Cardiac fibroblast (primary cell): ENCODE data around the gene FLNA.
A peak's percentile ranks its signal among the peaks of the same experiment; 100 is the strongest.

Experiments
- DNase-seq, 2 donors: peaks; one replicate each; pipeline versions ENCODE4 v3.0.0 to v3.0.0-alpha.2; 2010; ENCODE audit warnings: low read depth in 2 of 2
- H3K4me3 ChIP-seq, 2 donors: replicated peaks in 1 of 2; 1 replicate in 1 of 2; 2 replicates in 1 of 2; pipeline ENCODE4 v1.5.1; 2011; ENCODE audit warnings: low read depth in 2 of 2, low read length in 2 of 2, mild to moderate bottlenecking in 2 of 2, moderate library complexity in 1 of 2
- CTCF ChIP-seq: IDR thresholded peaks from one replicate; pipeline ENCODE4 v1.5.1; 2011; ENCODE audit warnings: low read depth, mild to moderate bottlenecking, low read length, inconsistent platforms

The FLNA gene

GRCh38 chrX:154321152-154321551 is 53.3 kb downstream of the FLNA start:
- no peak for DNase-seq
- no peak overlapping the region for H3K4me3 ChIP-seq
- no peak for TF ChIP-seq CTCF

GRCh38 chrX:154320406-154320805 is 54.0 kb downstream of the FLNA start:
- TF ChIP-seq CTCF = no peak
- DNase-seq = no peak
- no peak overlapping the region for H3K4me3 ChIP-seq

GRCh38 chrX:154317391-154317995 is 56.9 kb downstream of the FLNA start:
- peak; percentile 33 to 50 for DNase-seq
- no peak overlapping the region for H3K4me3 ChIP-seq
- TF ChIP-seq CTCF = peak; percentile 47

GRCh38 chrX:154315416-154315815 is 59.0 kb downstream of the FLNA start:
- no peak for DNase-seq
- H3K4me3 ChIP-seq = no peak overlapping the region
- no peak for TF ChIP-seq CTCF

GRCh38 chrX:154313147-154313546 is 61.3 kb downstream of the FLNA start:
- H3K4me3 ChIP-seq = no peak overlapping the region
- TF ChIP-seq CTCF = no peak
- DNase-seq = no peak

- H3K4me3 ChIP-seq = no peak overlapping the region
- TF ChIP-seq CTCF = no peak
- no peak for DNase-seq
Observed at GRCh38 chrX:154312116-154312515, 62.3 kb downstream of the FLNA start.
